Hematopoietic multipotent progenitor cell treated with erythropoietin and hydrocortisone succinate and interleukin-3 and kit ligand, for 15 days (in vitro differentiated cells): ENCODE data around the gene NLGN1.
"Not testable (repeated sequence)": the region's sequence is repeated elsewhere in the genome, so short reads cannot be mapped to it uniquely, and the experiment has no call there.

Source experiments
- DNase-seq: peaks from one replicate; pipeline ENCODE4 v3.0.0-alpha.2; 2015; ENCODE audit warnings: low spot score

NLGN1 gene

GRCh38 chr3:174168538-174169254, 771.2 kb downstream of the NLGN1 start:
- no peak for DNase-seq

GRCh38 chr3:174169736-174170135, 772.2 kb downstream of the NLGN1 start:
- DNase-seq: no peak

- DNase-seq: no peak
Observed at GRCh38 chr3:174170248-174170647, 772.7 kb downstream of the NLGN1 start.

GRCh38 chr3:174186377-174186989, 788.9 kb downstream of the NLGN1 start:
- no peak for DNase-seq

GRCh38 chr3:174191380-174191779, 793.8 kb downstream of the NLGN1 start:
- no peak for DNase-seq

GRCh38 chr3:174191895-174192294, 794.4 kb downstream of the NLGN1 start:
- no peak for DNase-seq

GRCh38 chr3:174192471-174192870, 794.9 kb downstream of the NLGN1 start:
- no peak for DNase-seq

GRCh38 chr3:174193604-174194003, 796.1 kb downstream of the NLGN1 start:
- no peak for DNase-seq

- DNase-seq: no peak
Observed at GRCh38 chr3:174197416-174197815, 799.9 kb downstream of the NLGN1 start.

- no peak for DNase-seq
Observed at GRCh38 chr3:174198199-174198598, 800.7 kb downstream of the NLGN1 start.

GRCh38 chr3:174199696-174200095, 802.2 kb downstream of the NLGN1 start:
- no peak for DNase-seq

GRCh38 chr3:174202116-174202515, 804.6 kb downstream of the NLGN1 start:
- DNase-seq: no peak

GRCh38 chr3:174202561-174202960, 805.0 kb downstream of the NLGN1 start:
- no peak for DNase-seq

GRCh38 chr3:174204765-174205164, 807.2 kb downstream of the NLGN1 start:
- DNase-seq: no peak

- DNase-seq: no peak
Observed at GRCh38 chr3:174206607-174207192, 809.2 kb downstream of the NLGN1 start.

GRCh38 chr3:174208161-174208560, 810.6 kb downstream of the NLGN1 start:
- DNase-seq: no peak

GRCh38 chr3:174211896-174212295, 814.4 kb downstream of the NLGN1 start:
- not testable (repeated sequence) for DNase-seq

GRCh38 chr3:174215456-174215855, 817.9 kb downstream of the NLGN1 start:
- no peak for DNase-seq

- DNase-seq: no peak
Observed at GRCh38 chr3:174216019-174216418, 818.5 kb downstream of the NLGN1 start.

- DNase-seq: no peak
Observed at GRCh38 chr3:174216946-174217718, 819.6 kb downstream of the NLGN1 start.

- DNase-seq: no peak
Observed at GRCh38 chr3:174218016-174218415, 820.5 kb downstream of the NLGN1 start.

GRCh38 chr3:174219738-174220137, 822.2 kb downstream of the NLGN1 start:
- DNase-seq: no peak
